Glutamatergic neuron (in vitro differentiated cells): Measurements from ENCODE around the gene AGAP4. TPM values are rescaled to one million over a fixed set of nuclear protein-coding genes. Genes with fewer than 3 reads are reported as not detected.
"Not testable (repeated sequence)": the region's sequence is repeated elsewhere in the genome, so short reads cannot be mapped to it uniquely, and the experiment has no call there.

Experiments used
- DNase-seq: peaks from one replicate; pipeline ENCODE4 v3.0.0; 2022
- H3K27ac Mint-ChIP-seq: one replicate; pipeline ENCODE4 v1.8.0; 2020; ENCODE audit warnings: mild to moderate bottlenecking, mixed read lengths, inconsistent platforms; ENCODE audit not compliant: unreplicated experiment
- H3K27me3 Mint-ChIP-seq: one replicate; pipeline ENCODE4 v1.8.0; 2020; ENCODE audit warnings: mild to moderate bottlenecking, moderate library complexity, mixed read lengths, inconsistent platforms; ENCODE audit not compliant: unreplicated experiment
- H3K36me3 Mint-ChIP-seq: one replicate; pipeline ENCODE4 v1.8.0; 2020; ENCODE audit warnings: mild to moderate bottlenecking, mixed read lengths, inconsistent platforms; ENCODE audit not compliant: unreplicated experiment
- H3K4me1 Mint-ChIP-seq: one replicate; pipeline ENCODE4 v1.8.0; 2020; ENCODE audit warnings: mild to moderate bottlenecking, low read depth, mixed read lengths, inconsistent platforms; ENCODE audit not compliant: unreplicated experiment
- H3K4me3 Mint-ChIP-seq: one replicate; pipeline ENCODE4 v1.8.0; 2020; ENCODE audit warnings: mild to moderate bottlenecking, mixed read lengths, inconsistent platforms; ENCODE audit not compliant: unreplicated experiment
- H3K9me3 Mint-ChIP-seq: one replicate; pipeline ENCODE4 v1.8.0; 2020; ENCODE audit warnings: mild to moderate bottlenecking, moderate library complexity, mixed read lengths, inconsistent platforms; ENCODE audit not compliant: unreplicated experiment
- CTCF ChIP-seq: fragments of 200-600 bp; sonication (generic); IDR thresholded peaks from one replicate; pipeline ENCODE4 v1.5.0; 2021; ENCODE audit not compliant: partially characterized antibody, unreplicated experiment
- total RNA-seq: library from RNA; stranded (reverse); fragmentation: NEBNext Ultra II Directional; extraction: Animal tissue kit (Norgen Biotek cat#: 25700); gene quantifications from one replicate; pipeline ENCODE4 v1.2.1, GENCODE V29; 2021; ENCODE audit not compliant: unreplicated experiment

Gene AGAP4
- total RNA-seq, 1 donor from 2014 or later, result 37.4 TPM

DNA sequence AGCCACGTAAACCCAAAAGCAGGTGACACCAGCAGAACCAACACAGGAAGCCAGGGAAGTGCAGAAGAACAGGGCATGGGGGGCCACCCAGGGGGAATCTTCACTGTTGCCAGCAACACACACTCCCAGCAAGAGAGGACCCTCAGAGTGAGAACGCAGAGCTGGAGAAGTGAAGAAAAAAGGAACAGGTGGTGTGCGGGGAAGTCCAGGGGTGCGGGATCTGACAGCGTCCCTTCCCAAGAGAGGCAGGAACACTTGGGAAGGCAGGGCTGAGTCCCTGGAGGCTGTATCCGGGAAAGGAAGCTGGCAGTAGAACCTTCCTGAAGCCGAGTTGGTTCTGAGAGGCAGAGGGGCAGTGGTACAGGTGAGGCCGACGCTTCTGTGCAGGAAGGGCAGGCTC lies 27.7 kb downstream of the AGAP4 start:
- no peak for DNase-seq
- peaks cover 12% of the 10 kb centered on the region for H3K9me3 Mint-ChIP-seq
- H3K27ac Mint-ChIP-seq, result no peak overlapping the region
- H3K36me3 Mint-ChIP-seq, result peaks cover 10% of the 10 kb centered on the region
- no peak overlapping the region for H3K4me3 Mint-ChIP-seq
- no peak for TF ChIP-seq CTCF
- no peaks in the 10 kb centered on the region for H3K27me3 Mint-ChIP-seq
- no peaks in the 10 kb centered on the region for H3K4me1 Mint-ChIP-seq

GRCh38 chr10:45817912-45818311 lies 29.4 kb downstream of the AGAP4 start:
- no peak overlapping the region for H3K27ac Mint-ChIP-seq
- no peaks in the 10 kb centered on the region for H3K27me3 Mint-ChIP-seq
- H3K4me1 Mint-ChIP-seq, result no peaks in the 10 kb centered on the region
- TF ChIP-seq CTCF, result no peak
- no peak overlapping the region for H3K4me3 Mint-ChIP-seq
- no peak for DNase-seq
- H3K36me3 Mint-ChIP-seq, result peaks cover 10% of the 10 kb centered on the region
- H3K9me3 Mint-ChIP-seq, result peaks cover 12% of the 10 kb centered on the region

GRCh38 chr10:45817130-45817859 lies 30.0 kb downstream of the AGAP4 start:
- no peak for TF ChIP-seq CTCF
- peaks cover 12% of the 10 kb centered on the region for H3K9me3 Mint-ChIP-seq
- DNase-seq, result no peak
- H3K4me1 Mint-ChIP-seq, result no peaks in the 10 kb centered on the region
- no peak overlapping the region for H3K27ac Mint-ChIP-seq
- H3K27me3 Mint-ChIP-seq, result no peaks in the 10 kb centered on the region
- H3K36me3 Mint-ChIP-seq, result peaks cover 10% of the 10 kb centered on the region
- no peak overlapping the region for H3K4me3 Mint-ChIP-seq

- not testable (repeated sequence) for H3K4me3 Mint-ChIP-seq, H3K27ac Mint-ChIP-seq, H3K27me3 Mint-ChIP-seq, H3K9me3 Mint-ChIP-seq, H3K36me3 Mint-ChIP-seq, H3K4me1 Mint-ChIP-seq, DNase-seq
Measured at GRCh38 chr10:45814146-45814545, 33.2 kb downstream of the AGAP4 start.

GRCh38 chr10:45812959-45813358 lies 34.3 kb downstream of the AGAP4 start:
- H3K36me3 Mint-ChIP-seq, H3K27ac Mint-ChIP-seq, H3K4me1 Mint-ChIP-seq, DNase-seq, H3K4me3 Mint-ChIP-seq, H3K9me3 Mint-ChIP-seq, H3K27me3 Mint-ChIP-seq: not testable (repeated sequence)

- Mint-ChIP-seq H3K27ac (no peak overlapping the region), H3K4me1 (no peaks in the 10 kb centered on the region), H3K4me3 (no peak overlapping the region), H3K27me3 (no peaks in the 10 kb centered on the region), H3K36me3 (no peaks in the 10 kb centered on the region), H3K9me3 (no peaks in the 10 kb centered on the region)
- no peak for TF ChIP-seq CTCF
- DNase-seq, result no peak
Measured at GRCh38 chr10:45811075-45811474, 36.2 kb downstream of the AGAP4 start.
